Measurements from ENCODE around the gene SOX8.
"Not testable (repeated sequence)": the region's sequence is repeated elsewhere in the genome, so short reads cannot be mapped to it uniquely, and the experiment has no call there.

GRCh38 chr16:955766-956165 is 25.8 kb upstream of the SOX8 start:
- not testable (repeated sequence) for TF ChIP-seq CTCF (IDR thresholded peaks at IDR 0.05; ENCODE audit: poor library complexity, severe bottlenecking); REST (IDR thresholded peaks at IDR 0.05; ENCODE audit: borderline replicate concordance); EZH2 (IDR thresholded peaks at IDR 0.05; ENCODE audit: borderline replicate concordance, insufficient read depth, low read length, poor library complexity, severe bottlenecking)

Measured in neural cell (in vitro differentiated cells).